B cell (primary cell): ENCODE results near the gene PSMG2. TPM values are rescaled to one million over a fixed set of nuclear protein-coding genes. Genes with fewer than 3 reads are reported as not detected.

Experiments used
- ATAC-seq: fragments of 200-7000 bp; cut with Tn5 transposase; one replicate; pipeline ENCODE4 v1.10.0; 2021; ENCODE audit warnings: low read depth, mild to moderate bottlenecking, moderate number of reproducible peaks, moderate library complexity
- CTCF ChIA-PET: fragments of 350-600 bp; sonication (Branson Sonifier 250); formaldehyde crosslinking; loops from one replicate; lab custom pipeline; 2021; ENCODE audit warnings: antibody characterized with exemption, inconsistent platforms; lab: Charles Lee
- POLR2A ChIA-PET: fragments of 350-600 bp; sonication (Branson Sonifier 250); formaldehyde crosslinking; loops from one replicate; lab custom pipeline; 2021; ENCODE audit warnings: antibody characterized with exemption; lab: Charles Lee
- DNase-seq: peaks from one replicate; pipeline ENCODE4 v3.0.0; 2013
- H2AFZ ChIP-seq: 2 replicates; pipeline ENCODE4 v1.6.1; 2012; ENCODE audit warnings: mild to moderate bottlenecking, low read depth, low read length; ENCODE audit not compliant: insufficient read depth, poor library complexity, severe bottlenecking
- H3K27ac ChIP-seq, 2 donors: 1 replicate in 1 of 2; 2 replicates in 1 of 2; pipeline ENCODE4 v1.5.1; 2012 to 2013; ENCODE audit warnings: low read length in 2 of 2, mild to moderate bottlenecking in 2 of 2, moderate library complexity in 1 of 2
- H3K27me3 ChIP-seq, 4 experiments: fragments of 200-600 bp in 1 of 4; sonication (generic) in 1 of 4; replicated peaks in 1 of 4; 1 replicate in 2 of 4; 2 replicates in 2 of 4; pipeline versions ENCODE4 v1.6.1 to v1.7.0; 2013 to 2016; ENCODE audit warnings: low read length in 3 of 4, mild to moderate bottlenecking in 2 of 4, mixed read lengths in 1 of 4, moderate library complexity in 1 of 4; ENCODE audit not compliant: insufficient read depth in 4 of 4, control insufficient read depth in 3 of 4; ENCODE audit errors: control extremely low read depth in 1 of 4
- H3K36me3 ChIP-seq, 2 experiments: replicated peaks in 1 of 2; 1 replicate in 1 of 2; 2 replicates in 1 of 2; pipeline versions ENCODE4 v1.6.1 to v1.7.1; 2013; ENCODE audit warnings: low read length in 1 of 2; ENCODE audit not compliant: insufficient read depth in 2 of 2, control insufficient read depth in 1 of 2; ENCODE audit errors: control extremely low read depth in 1 of 2, extremely low read depth in 1 of 2
- H3K4me1 ChIP-seq, 2 donors: fragments of 200-600 bp in 1 of 2; sonication (generic) in 1 of 2; 1 replicate in 1 of 2; 2 replicates in 1 of 2; pipeline versions ENCODE4 v1.5.1 to v1.6.1; 2013 to 2017; ENCODE audit warnings: low read length in 2 of 2; ENCODE audit not compliant: control insufficient read depth in 2 of 2, insufficient read depth in 2 of 2
- H3K4me2 ChIP-seq: replicated peaks from 2 replicates; pipeline ENCODE3; 2012; ENCODE audit warnings: mild to moderate bottlenecking, low read depth, low read length; ENCODE audit not compliant: poor library complexity, severe bottlenecking
- H3K4me3 ChIP-seq, 5 experiments: fragments of 200-600 bp in 1 of 5; sonication (generic) in 1 of 5; 1 replicate in 3 of 5; 2 replicates in 2 of 5; pipeline versions ENCODE4 v1.5.1 to v1.7.0; 2011 to 2016; ENCODE audit warnings: low read length in 4 of 5, mild to moderate bottlenecking in 4 of 5, low read depth in 2 of 5, control low read depth in 1 of 5, moderate library complexity in 1 of 5; ENCODE audit not compliant: insufficient read depth in 1 of 5; ENCODE audit errors: control extremely low read depth in 1 of 5, extremely low read depth in 1 of 5
- H3K79me2 ChIP-seq: fragments of 200-600 bp; sonication (generic); one replicate; pipeline ENCODE4 v1.6.0; 2016; ENCODE audit warnings: low read length; ENCODE audit not compliant: control insufficient read depth, insufficient read depth
- H3K9ac ChIP-seq: fragments of 200-600 bp; sonication (generic); 2 replicates; pipeline ENCODE4 v1.6.1; 2017; ENCODE audit warnings: mild to moderate bottlenecking, low read length, moderate library complexity
- H3K9me3 ChIP-seq, 3 donors: one replicate each; pipeline versions ENCODE4 v1.6.1 to v1.7.1; 2013; ENCODE audit warnings: low read length in 2 of 3; ENCODE audit not compliant: control insufficient read depth in 2 of 3, insufficient read depth in 1 of 3; ENCODE audit errors: control extremely low read depth in 1 of 3
- H4K20me1 ChIP-seq: 2 replicates; pipeline ENCODE4 v1.6.0; 2012; ENCODE audit warnings: mild to moderate bottlenecking, low read length; ENCODE audit not compliant: insufficient read depth, control insufficient read depth, poor library complexity, severe bottlenecking
- H3K27ac Mint-ChIP-seq: one replicate; pipeline ENCODE4 v1.8.0; 2021; ENCODE audit warnings: mixed read lengths
- H3K27me3 Mint-ChIP-seq: one replicate; pipeline ENCODE4 v1.8.0; 2021; ENCODE audit warnings: mixed read lengths
- H3K4me1 Mint-ChIP-seq: one replicate; pipeline ENCODE4 v1.8.0; 2021; ENCODE audit warnings: mixed read lengths
- H3K4me3 Mint-ChIP-seq: one replicate; pipeline ENCODE4 v1.8.0; 2021; ENCODE audit warnings: mixed read lengths
- H3K9me3 Mint-ChIP-seq: one replicate; pipeline ENCODE4 v1.8.0; 2022; ENCODE audit warnings: mixed read lengths; ENCODE audit not compliant: insufficient read depth
- EZH2 ChIP-seq: IDR thresholded peaks from 2 replicates; pipeline ENCODE4 v1.6.1; 2012; ENCODE audit warnings: borderline replicate concordance, low read depth, mild to moderate bottlenecking, moderate library complexity, low read length; ENCODE audit not compliant: insufficient read depth, poor library complexity, severe bottlenecking
- WGBS: methylation state at CpG from one replicate; pipeline ENCODE4 v1.1.5; 2013; ENCODE audit warnings: missing lambda C conversion rate; ENCODE audit not compliant: insufficient coverage; 5-methylcytosine and 5-hydroxymethylcytosine counted together
- intact Hi-C: fragments of 100-400 bp; cut with micrococcal nuclease; formaldehyde crosslinking; loops from one replicate; pipeline ENCODE4 v1.10.0; 2022
- polyA plus RNA-seq: library from polyadenylated mRNA; depleted of rRNA; stranded (reverse); fragments of >200 nt; gene quantifications from 2 replicates; pipeline ENCODE4 v1.2.3, GENCODE V29; 2012
- total RNA-seq, 2 donors: library from RNA; stranded (reverse); fragments of 120-200 nt in 1 of 2; gene quantifications; 1 replicate in 1 of 2; 2 replicates in 1 of 2; pipeline versions ENCODE4 v1.2.3 to v1.2.4, GENCODE V29; 2013 to 2022
- TF ChIP-seq, protein P1 (sequence below): fragments of 200-600 bp; IDR thresholded peaks from one replicate; pipeline ENCODE4 v1.8.0; 2022; ENCODE audit warnings: antibody characterized with exemption, mild to moderate bottlenecking

PSMG2 gene
- total and polyA plus RNA-seq, 2 donors (not counting 1 experiment from before 2014, with no cell fraction given), result 31.8 to 64.1 TPM

DNA sequence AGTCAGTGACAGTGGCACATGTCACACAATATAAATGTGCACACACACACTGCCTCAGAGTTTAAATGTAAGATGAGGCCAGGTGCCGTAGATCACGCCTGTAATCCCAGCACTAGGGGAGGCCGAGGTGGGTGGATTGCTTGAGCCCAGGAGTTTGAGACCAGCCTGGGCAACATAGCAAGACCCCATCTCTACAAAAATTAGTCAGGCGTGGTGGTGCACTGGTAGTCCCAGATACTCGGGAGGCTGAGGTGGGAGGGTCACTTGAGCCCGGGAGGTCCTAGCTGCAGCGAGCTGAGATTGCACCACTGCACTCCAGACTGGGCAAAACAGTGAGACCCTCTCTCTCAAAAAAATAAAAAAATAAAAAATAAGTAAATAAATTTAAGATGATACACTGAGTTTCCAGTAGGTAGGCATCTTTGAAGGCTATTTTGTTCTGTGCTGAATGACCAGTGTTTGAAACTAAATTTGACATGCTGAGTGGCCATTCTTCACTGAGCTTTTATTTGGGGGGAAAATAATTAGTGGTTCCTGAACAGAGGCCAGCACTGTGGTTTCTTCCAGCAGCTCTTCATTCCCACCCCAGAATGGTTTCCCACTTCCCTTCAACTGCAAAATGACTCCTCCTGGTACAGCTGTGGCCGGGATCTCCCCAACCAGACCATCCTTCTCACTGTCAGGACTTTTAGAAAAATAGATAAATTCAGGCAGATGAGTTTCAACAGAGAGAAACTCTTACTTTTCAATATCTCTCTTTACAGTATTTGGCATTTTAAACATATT lies 44.9 kb downstream of the PSMG2 start:
- H3K9me3 Mint-ChIP-seq, result no peaks in the 10 kb centered on the region
- Histone ChIP-seq H4K20me1 (no peaks in the 10 kb centered on the region), H3K36me3 (no peaks in the 10 kb centered on the region), H3K4me1 (peaks cover 12 to 20% of the 10 kb centered on the region in 2 donors), H2AFZ (no peak overlapping the region), H3K79me2 (no peaks in the 10 kb centered on the region), H3K9me3 (no peaks in the 10 kb centered on the region), H3K9ac (no peak overlapping the region), H3K4me2 (no peak overlapping the region), H3K27ac (no peak overlapping the region), H3K4me3 (no peak overlapping the region), H3K27me3 (peaks cover 0 to 26% (median 2%) of the 10 kb centered on the region in 4 experiments)
- ATAC-seq, result no peak
- no peak overlapping the region for H3K4me3 Mint-ChIP-seq
- peaks cover 17% of the 10 kb centered on the region for H3K4me1 Mint-ChIP-seq
- intact Hi-C loops, result loop anchor here (5.0 kb wide), 1 partner anchor 410 kb away; no protein-coding TSS in a partner anchor
- ChIA-PET CTCF (interaction anchor here (0.6 to 1.6 kb wide), 3 partner anchors 147 to 187 kb away, joined by 4 to 7 read pairs (median 5); no protein-coding TSS in a partner anchor), POLR2A (no interaction called here)
- 100% methylated on average over 2 of the region's 8 CpGs for WGBS
- no peak for DNase-seq
- peaks cover 27% of the 10 kb centered on the region for H3K27me3 Mint-ChIP-seq
- TF ChIP-seq, protein P1, sequence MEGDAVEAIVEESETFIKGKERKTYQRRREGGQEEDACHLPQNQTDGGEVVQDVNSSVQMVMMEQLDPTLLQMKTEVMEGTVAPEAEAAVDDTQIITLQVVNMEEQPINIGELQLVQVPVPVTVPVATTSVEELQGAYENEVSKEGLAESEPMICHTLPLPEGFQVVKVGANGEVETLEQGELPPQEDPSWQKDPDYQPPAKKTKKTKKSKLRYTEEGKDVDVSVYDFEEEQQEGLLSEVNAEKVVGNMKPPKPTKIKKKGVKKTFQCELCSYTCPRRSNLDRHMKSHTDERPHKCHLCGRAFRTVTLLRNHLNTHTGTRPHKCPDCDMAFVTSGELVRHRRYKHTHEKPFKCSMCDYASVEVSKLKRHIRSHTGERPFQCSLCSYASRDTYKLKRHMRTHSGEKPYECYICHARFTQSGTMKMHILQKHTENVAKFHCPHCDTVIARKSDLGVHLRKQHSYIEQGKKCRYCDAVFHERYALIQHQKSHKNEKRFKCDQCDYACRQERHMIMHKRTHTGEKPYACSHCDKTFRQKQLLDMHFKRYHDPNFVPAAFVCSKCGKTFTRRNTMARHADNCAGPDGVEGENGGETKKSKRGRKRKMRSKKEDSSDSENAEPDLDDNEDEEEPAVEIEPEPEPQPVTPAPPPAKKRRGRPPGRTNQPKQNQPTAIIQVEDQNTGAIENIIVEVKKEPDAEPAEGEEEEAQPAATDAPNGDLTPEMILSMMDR, result no peak
- TF ChIP-seq EZH2, result no peak
- no peak overlapping the region for H3K27ac Mint-ChIP-seq

DNA sequence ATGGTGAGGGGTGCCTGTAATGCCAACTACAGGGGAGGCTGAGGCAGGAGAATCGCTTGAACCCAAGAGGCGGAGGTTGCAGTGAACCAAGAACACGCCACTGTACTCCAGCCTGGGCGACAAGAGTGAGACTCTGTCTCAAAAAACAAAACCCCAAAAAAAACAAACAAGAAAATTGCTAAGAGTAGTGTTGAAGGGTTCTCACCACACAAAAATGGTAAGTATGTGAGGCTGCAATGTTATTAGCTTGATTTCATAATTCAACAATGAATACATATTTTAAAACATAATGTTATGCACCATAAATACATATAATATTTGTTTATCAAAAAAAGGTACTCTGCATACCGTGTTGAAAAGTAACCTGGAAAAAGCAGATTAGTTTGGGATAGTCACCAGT lies 45.8 kb downstream of the PSMG2 start:
- ChIA-PET POLR2A (no interaction called here), CTCF (interaction anchor here (1.0 to 2.0 kb wide), 3 partner anchors 142 to 186 kb away, joined by 4 to 7 read pairs (median 7); no protein-coding TSS in a partner anchor)
- intact Hi-C loops, result loop anchor here (5.0 kb wide), 1 partner anchor 409 kb away; no protein-coding TSS in a partner anchor
- H3K4me3 Mint-ChIP-seq, result no peak overlapping the region
- Histone ChIP-seq H3K27me3 (peaks cover 0 to 26% (median 2%) of the 10 kb centered on the region in 4 experiments), H3K4me3 (no peak overlapping the region), H3K79me2 (no peaks in the 10 kb centered on the region), H2AFZ (no peak overlapping the region), H3K9me3 (no peaks in the 10 kb centered on the region), H3K27ac (no peak overlapping the region), H3K4me2 (no peak overlapping the region), H3K9ac (no peak overlapping the region), H3K4me1 (peaks cover 12 to 20% of the 10 kb centered on the region in 2 donors), H4K20me1 (no peaks in the 10 kb centered on the region), H3K36me3 (no peaks in the 10 kb centered on the region)
- TF ChIP-seq EZH2, result no peak
- TF ChIP-seq, protein P1, result no peak
- no peaks in the 10 kb centered on the region for H3K9me3 Mint-ChIP-seq
- no peak for ATAC-seq
- no peak for DNase-seq
- H3K4me1 Mint-ChIP-seq, result peaks cover 17% of the 10 kb centered on the region
- H3K27ac Mint-ChIP-seq, result no peak overlapping the region
- peaks cover 27% of the 10 kb centered on the region for H3K27me3 Mint-ChIP-seq
- whole genome bisulfite sequencing, result no CpG with 5 or more reads among the region's 5 CpGs
